ENCODE measurements around the gene ATP6V1B1.
A peak's percentile ranks its signal among the peaks of the same experiment; 100 is the strongest.

Gene ATP6V1B1

GRCh38 chr2:70901227-70902066 lies 34.3 kb upstream of the ATP6V1B1 start:
- TF ChIP-seq, protein P1, sequence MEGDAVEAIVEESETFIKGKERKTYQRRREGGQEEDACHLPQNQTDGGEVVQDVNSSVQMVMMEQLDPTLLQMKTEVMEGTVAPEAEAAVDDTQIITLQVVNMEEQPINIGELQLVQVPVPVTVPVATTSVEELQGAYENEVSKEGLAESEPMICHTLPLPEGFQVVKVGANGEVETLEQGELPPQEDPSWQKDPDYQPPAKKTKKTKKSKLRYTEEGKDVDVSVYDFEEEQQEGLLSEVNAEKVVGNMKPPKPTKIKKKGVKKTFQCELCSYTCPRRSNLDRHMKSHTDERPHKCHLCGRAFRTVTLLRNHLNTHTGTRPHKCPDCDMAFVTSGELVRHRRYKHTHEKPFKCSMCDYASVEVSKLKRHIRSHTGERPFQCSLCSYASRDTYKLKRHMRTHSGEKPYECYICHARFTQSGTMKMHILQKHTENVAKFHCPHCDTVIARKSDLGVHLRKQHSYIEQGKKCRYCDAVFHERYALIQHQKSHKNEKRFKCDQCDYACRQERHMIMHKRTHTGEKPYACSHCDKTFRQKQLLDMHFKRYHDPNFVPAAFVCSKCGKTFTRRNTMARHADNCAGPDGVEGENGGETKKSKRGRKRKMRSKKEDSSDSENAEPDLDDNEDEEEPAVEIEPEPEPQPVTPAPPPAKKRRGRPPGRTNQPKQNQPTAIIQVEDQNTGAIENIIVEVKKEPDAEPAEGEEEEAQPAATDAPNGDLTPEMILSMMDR (IDR thresholded peaks at IDR 0.05) = no peak
- DNase-seq (ENCODE audit: low spot score) = no peak
- Histone ChIP-seq H3K27ac (peak overlapping the region in 1 of 2 donors; percentile 3), H3K4me3 (peak overlapping the region; percentile 86)

GRCh38 chr2:70902067-70902442 lies 33.6 kb upstream of the ATP6V1B1 start:
- Histone ChIP-seq H3K27ac (peak overlapping the region in 1 of 2 donors; percentile 3), H3K4me3 (peak overlapping the region; percentile 86)
- TF ChIP-seq, protein P1 (IDR thresholded peaks at IDR 0.05) = no peak
- DNase-seq (ENCODE audit: low spot score) = no peak

- H3K27ac ChIP-seq = no peak overlapping the region
- no peak overlapping the region for H3K4me3 ChIP-seq
- no peak for DNase-seq (ENCODE audit: low spot score)
- TF ChIP-seq, protein P1 (IDR thresholded peaks at IDR 0.05) = no peak
Observed at GRCh38 chr2:70902579-70902978, 33.1 kb upstream of the ATP6V1B1 start.

- Histone ChIP-seq H3K27ac (no peak overlapping the region), H3K4me3 (no peak overlapping the region)
- TF ChIP-seq, protein P1 (IDR thresholded peaks at IDR 0.05) = no peak
- DNase-seq (ENCODE audit: low spot score) = no peak
Observed at GRCh38 chr2:70903171-70903570, 32.5 kb upstream of the ATP6V1B1 start.

- no peak overlapping the region for H3K27ac ChIP-seq
- TF ChIP-seq, protein P1 (IDR thresholded peaks at IDR 0.05) = no peak
- DNase-seq (ENCODE audit: low spot score) = no peak
Observed at GRCh38 chr2:70903641-70904340, 31.9 kb upstream of the ATP6V1B1 start.

GRCh38 chr2:70904371-70905216 lies 31.1 kb upstream of the ATP6V1B1 start:
- no peak overlapping the region for H3K27ac ChIP-seq
- H3K4me3 ChIP-seq = no peak overlapping the region
- TF ChIP-seq, protein P1 (IDR thresholded peaks at IDR 0.05) = no peak
- peak; percentile 65 for DNase-seq (ENCODE audit: low spot score)

More at GRCh38 chr2:70903641-70904340, 31.9 kb upstream of the ATP6V1B1 start:
- H3K4me3 ChIP-seq = no peak overlapping the region
